ENCODE data around the gene QRICH1. TPM values are rescaled to one million over a fixed set of nuclear protein-coding genes. Genes with fewer than 3 reads are reported as not detected.

Gene QRICH1
- total and polyA plus RNA-seq, 10 of the 15 experiments (the other 5 are each of a cell fraction or from before 2014, with no cell fraction given) = 22.2 to 116 (median 81.4) TPM

DNA sequence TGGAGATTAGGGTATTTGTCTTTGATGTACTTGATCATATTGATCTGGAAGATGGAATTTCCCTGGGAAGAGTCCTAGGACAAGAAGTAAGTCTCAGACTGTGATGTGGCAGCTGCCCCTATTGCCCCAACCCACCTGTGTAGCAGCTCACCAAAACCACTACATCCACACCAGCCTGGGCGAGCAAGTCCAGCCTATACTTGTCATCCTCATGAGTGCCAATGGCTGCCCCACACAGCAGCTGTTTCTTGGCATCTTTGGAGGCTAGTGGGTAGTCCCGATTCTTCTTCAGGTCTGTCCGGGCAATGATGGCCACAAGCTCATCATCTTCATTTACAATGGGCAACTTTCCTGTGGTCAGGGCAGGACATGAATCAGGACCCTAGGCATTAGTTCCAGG is 67.3 kb downstream of the QRICH1 start:
- intact Hi-C loops (cut with micrococcal nuclease; ENCODE audit: unreplicated experiment) = loop anchor here (10.0 kb wide), 2 partner anchors 318 to 648 kb away; partner anchors contain the start of genes APEH and USP4
- ChIA-PET RAD21 (ENCODE audit: unreplicated experiment) (no interaction called here), CTCF (no interaction called here), SMC1A (ENCODE audit: uncharacterized antibody, unreplicated experiment) (interaction anchor here (6.1 kb wide), 1 partner anchor 38 kb away, joined by 31 read pairs; the partner anchor contains the start of gene P4HTM), POLR2A (interaction anchor here (1.4 to 1.9 kb wide), 2 partner anchors 19 to 35 kb away, joined by 5 to 6 read pairs; partner anchors contain the start of gene WDR6)
- Histone ChIP-seq H3K27ac (ENCODE audit: control insufficient read depth, insufficient read depth) (no peak overlapping the region), H3K4me3 (no peak overlapping the region), H3K27me3 (replicated peaks in 1 of 2; ENCODE audit: control insufficient read depth in 2 of 2, insufficient read depth in 2 of 2, low read length in 1 of 2) (no peaks in the 10 kb centered on the region), H4K20me1 (ENCODE audit: control insufficient read depth, insufficient read depth) (no peaks in the 10 kb centered on the region), H3K4me2 (ENCODE audit: control insufficient read depth, insufficient read depth) (peak overlapping the region; percentile 11; the same call in 1 of the 2 replicates), H3K79me2 (ENCODE audit: control insufficient read depth, insufficient read depth, low read length) (peaks cover 48% of the 10 kb centered on the region), H3K36me3 (ENCODE audit: control insufficient read depth in 2 of 2, insufficient read depth in 2 of 2, low read length in 1 of 2) (peaks cover 25 to 29% of the 10 kb centered on the region in 2 experiments), H2AFZ (ENCODE audit: control insufficient read depth, low read depth, low read length) (no peak overlapping the region), H3K9ac (ENCODE audit: control insufficient read depth, insufficient read depth, low read length) (no peak overlapping the region), H3K9me3 (replicated peaks; ENCODE audit: control insufficient read depth, insufficient read depth, low read length) (no peaks in the 10 kb centered on the region), H3K4me1 (ENCODE audit: control insufficient read depth, insufficient read depth, low read length) (peaks cover 16% of the 10 kb centered on the region)
- no peak for DNase-seq (ENCODE audit: low read depth, low spot score)
- in situ Hi-C loops (cut with MboI) = no loop called here
- TF ChIP-seq NFYA (IDR thresholded peaks at IDR 0.05; ENCODE audit: borderline replicate concordance, low read depth, low read length) = no peak
- TF ChIP-seq POLR2AphosphoS2 (IDR thresholded peaks at IDR 0.05; ENCODE audit: low read depth, low read length) = peak; percentile 18
- TF ChIP-seq NRF1 (conservative IDR thresholded peaks at IDR 0.05; ENCODE audit: low read depth, low read length) = no peak
- TF ChIP-seq ZSCAN29 (IDR thresholded peaks at IDR 0.05) = no peak
- no peak for TF ChIP-seq NR2C1 (IDR thresholded peaks at IDR 0.05)
- 98% methylated on average over 3 of the region's 3 CpGs for WGBS (ENCODE audit: insufficient coverage, insufficient replicate concordance, low lambda C conversion rate, missing lambda C conversion rate)
- no TSS peak for BruUV-seq (replicated peaks)
- FAIRE-seq = no peak
- ATAC-seq = no peak

GRCh38 chr3:49025793-49026520 is 67.9 kb downstream of the QRICH1 start:
- WGBS (ENCODE audit: insufficient coverage, insufficient replicate concordance, low lambda C conversion rate, missing lambda C conversion rate) = 90% methylated on average over 8 of the region's 8 CpGs
- POLR2A ChIA-PET = interaction anchor here (0.9 to 1.9 kb wide), 4 partner anchors 19 to 95 kb away, joined by 3 to 6 read pairs (median 4); partner anchors contain the start of gene WDR6
- Histone ChIP-seq H2AFZ (ENCODE audit: control insufficient read depth, low read depth, low read length) (no peak overlapping the region), H4K20me1 (ENCODE audit: control insufficient read depth, insufficient read depth) (no peaks in the 10 kb centered on the region), H3K4me2 (ENCODE audit: control insufficient read depth, insufficient read depth) (no peak overlapping the region), H3K9ac (ENCODE audit: control insufficient read depth, insufficient read depth, low read length) (no peak overlapping the region), H3K27me3 (replicated peaks in 1 of 2; ENCODE audit: control insufficient read depth in 2 of 2, insufficient read depth in 2 of 2, low read length in 1 of 2) (no peaks in the 10 kb centered on the region), H3K27ac (ENCODE audit: control insufficient read depth, insufficient read depth) (no peak overlapping the region), H3K4me1 (ENCODE audit: control insufficient read depth, insufficient read depth, low read length) (peaks cover 16% of the 10 kb centered on the region), H3K4me3 (no peak overlapping the region), H3K79me2 (ENCODE audit: control insufficient read depth, insufficient read depth, low read length) (peaks cover 51% of the 10 kb centered on the region), H3K36me3 (ENCODE audit: control insufficient read depth in 2 of 2, insufficient read depth in 2 of 2, low read length in 1 of 2) (peaks cover 25 to 26% of the 10 kb centered on the region in 2 experiments), H3K9me3 (replicated peaks; ENCODE audit: control insufficient read depth, insufficient read depth, low read length) (no peaks in the 10 kb centered on the region)
- DNase-seq (ENCODE audit: low read depth, low spot score) = no peak
- no TSS peak for BruUV-seq (replicated peaks)
- TF ChIP-seq SMARCA5 (IDR thresholded peaks at IDR 0.05) = no peak
- TF ChIP-seq TCF7 (IDR thresholded peaks at IDR 0.05; ENCODE audit: borderline replicate concordance) = no peak
- peak; percentile 57; the same call in 1 of the 2 replicates for TF ChIP-seq ZBED1 (IDR thresholded peaks at IDR 0.05; ENCODE audit: borderline replicate concordance)
- TF ChIP-seq POLR2AphosphoS5 (IDR thresholded peaks at IDR 0.05; ENCODE audit: low read length) = peak; percentile 19; the same call in 1 of the 2 replicates
- FAIRE-seq = no peak
- RAD21 ChIA-PET (ENCODE audit: unreplicated experiment) = no interaction called here
- intact Hi-C loops (cut with micrococcal nuclease; ENCODE audit: unreplicated experiment) (loop anchor here (10.0 kb wide), 2 partner anchors 319 to 649 kb away; partner anchors contain the start of genes APEH and USP4), in situ Hi-C loops (cut with MboI) (no loop called here)
- CTCF ChIA-PET = interaction anchor here (0.5 to 3.0 kb wide), 6 partner anchors 9 to 942 kb away, joined by 3 to 15 read pairs (median 4); partner anchors contain the start of gene WDR6
- SMC1A ChIA-PET (ENCODE audit: uncharacterized antibody, unreplicated experiment) = interaction anchor here (6.1 kb wide), 1 partner anchor 37 kb away, joined by 31 read pairs; the partner anchor contains the start of gene P4HTM
- ATAC-seq = no peak
